HG02588 (cell line): Measurements from ENCODE around the gene TMCC1.
"Not testable (repeated sequence)": the region's sequence is repeated elsewhere in the genome, so short reads cannot be mapped to it uniquely, and the experiment has no call there.

Experiments
- ATAC-seq: cut with Tn5 transposase; IDR thresholded peaks from one replicate; pipeline ENCODE4 v1.9.1; 2021; ENCODE audit warnings: mild to moderate bottlenecking, moderate library complexity; ENCODE audit not compliant: unreplicated experiment

Gene TMCC1

GRCh38 chr3:129892857-129893580, 492 bp downstream of the TMCC1 start:
- ATAC-seq = peak; percentile 68

GRCh38 chr3:129892486-129892856, 1.0 kb downstream of the TMCC1 start:
- no peak for ATAC-seq

GRCh38 chr3:129890891-129891290, 2.6 kb downstream of the TMCC1 start:
- no peak for ATAC-seq

GRCh38 chr3:129890125-129890524, 3.4 kb downstream of the TMCC1 start:
- no peak for ATAC-seq

GRCh38 chr3:129888771-129889170, 4.7 kb downstream of the TMCC1 start:
- no peak for ATAC-seq

GRCh38 chr3:129881261-129881660, 12.2 kb downstream of the TMCC1 start:
- no peak for ATAC-seq

GRCh38 chr3:129878355-129878754, 15.2 kb downstream of the TMCC1 start:
- no peak for ATAC-seq

GRCh38 chr3:129874479-129874878, 19.0 kb downstream of the TMCC1 start:
- ATAC-seq = not testable (repeated sequence)

- ATAC-seq = no peak
Observed at GRCh38 chr3:129868912-129869311, 24.6 kb downstream of the TMCC1 start.

GRCh38 chr3:129867506-129868124, 25.9 kb downstream of the TMCC1 start:
- ATAC-seq = no peak

- ATAC-seq = no peak
Observed at GRCh38 chr3:129865806-129866205, 27.7 kb downstream of the TMCC1 start.

GRCh38 chr3:129864519-129864918, 29.0 kb downstream of the TMCC1 start:
- no peak for ATAC-seq

GRCh38 chr3:129859272-129859671, 34.2 kb downstream of the TMCC1 start:
- no peak for ATAC-seq

- ATAC-seq = no peak
Observed at GRCh38 chr3:129857899-129858298, 35.6 kb downstream of the TMCC1 start.

- ATAC-seq = not testable (repeated sequence)
Observed at GRCh38 chr3:129856790-129857189, 36.7 kb downstream of the TMCC1 start.

- ATAC-seq = no peak
Observed at GRCh38 chr3:129855832-129856419, 37.6 kb downstream of the TMCC1 start.

GRCh38 chr3:129855170-129855831, 38.2 kb downstream of the TMCC1 start:
- ATAC-seq = no peak

- ATAC-seq = no peak
Observed at GRCh38 chr3:129854460-129854859, 39.1 kb downstream of the TMCC1 start.

GRCh38 chr3:129845956-129846355, 47.6 kb downstream of the TMCC1 start:
- no peak for ATAC-seq

GRCh38 chr3:129840707-129841360, 52.7 kb downstream of the TMCC1 start:
- no peak for ATAC-seq

GRCh38 chr3:129838086-129838485, 55.4 kb downstream of the TMCC1 start:
- ATAC-seq = no peak
